Stimulated activated CD4-positive, alpha-beta T cell treated with anti-CD3 and anti-CD28 coated beads, Interleukin-12 subunit alpha, Interleukin-12 subunit beta, amount 100 ng/mL, for 24 hours (primary cell): Measurements from ENCODE around the gene PINK1.

Experiments
- DNase-seq, 2 experiments: peaks; one replicate each; pipeline ENCODE4 v3.0.0-alpha.2; 2020; ENCODE audit warnings: low read depth in 2 of 2

The PINK1 gene

DNA sequence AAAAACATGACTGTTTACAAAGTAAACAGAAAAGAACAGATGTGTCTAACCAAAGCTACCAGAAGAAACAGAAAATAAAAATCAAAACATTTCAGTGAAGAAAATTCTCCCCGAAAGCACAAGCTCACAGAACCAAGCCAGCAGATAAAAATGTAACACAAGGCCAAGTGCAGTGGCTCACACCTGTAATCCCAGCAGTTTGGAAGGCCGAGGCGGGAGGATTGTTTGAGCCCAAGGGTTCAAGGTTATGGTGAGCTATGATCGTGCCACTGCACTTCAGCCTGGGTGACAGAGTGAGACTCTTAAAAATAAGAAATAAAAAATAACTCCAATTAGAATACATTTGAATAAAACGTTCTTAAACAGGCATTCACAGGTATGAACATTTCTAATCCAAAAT, 47.0 kb downstream of the PINK1 start:
- DNase-seq, result no peak

DNA sequence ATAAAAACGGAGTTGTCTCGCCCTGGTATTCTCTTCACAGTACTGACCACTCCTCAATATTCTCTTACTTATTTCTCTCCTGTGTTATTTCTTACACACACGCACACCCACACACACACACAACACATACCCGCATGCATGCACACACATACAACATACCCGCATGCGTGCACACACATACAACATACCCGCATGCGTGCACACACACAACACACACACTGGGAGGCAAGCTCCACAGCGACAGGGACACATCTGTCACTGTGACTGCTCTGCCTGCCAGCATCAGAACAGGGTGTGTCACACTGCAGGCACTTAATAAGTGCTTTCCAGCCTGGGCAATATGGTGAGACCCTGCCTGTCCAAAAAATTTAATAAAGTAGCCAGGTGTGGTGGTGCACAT, 48.7 kb downstream of the PINK1 start:
- no peak for DNase-seq

DNA sequence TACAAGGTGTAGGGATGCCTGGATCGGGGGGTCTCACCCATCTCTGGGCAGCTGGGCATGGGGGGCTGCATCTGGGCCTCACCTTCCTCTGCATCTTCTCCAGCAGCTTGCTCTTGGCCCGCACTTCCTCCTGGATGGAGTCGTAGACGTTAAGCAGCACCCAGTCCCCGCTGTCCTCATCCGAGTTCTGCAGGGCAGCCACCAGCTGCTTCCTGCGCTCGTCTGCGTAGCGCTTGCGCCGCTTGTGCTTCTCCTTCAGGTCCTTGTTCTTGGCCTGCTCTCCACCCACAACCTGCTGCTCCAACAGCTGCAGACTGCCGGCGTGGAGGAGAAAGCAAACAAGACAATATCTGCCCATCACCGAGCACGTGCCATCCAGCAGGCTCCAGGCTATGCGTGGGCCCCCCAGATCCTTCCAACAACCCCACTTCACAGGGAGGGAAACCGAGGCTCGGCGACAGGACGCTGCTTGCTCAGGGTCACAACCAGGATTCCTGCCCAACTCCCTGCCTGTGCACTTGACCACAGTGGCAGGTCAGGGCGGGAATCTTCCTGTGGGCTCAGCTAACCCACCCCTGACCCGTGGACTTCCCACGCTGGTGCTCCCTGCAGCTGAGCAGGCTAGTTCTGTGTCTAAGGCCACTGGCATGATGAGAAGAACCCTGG, 49.4 kb downstream of the PINK1 start:
- DNase-seq, result no peak

DNA sequence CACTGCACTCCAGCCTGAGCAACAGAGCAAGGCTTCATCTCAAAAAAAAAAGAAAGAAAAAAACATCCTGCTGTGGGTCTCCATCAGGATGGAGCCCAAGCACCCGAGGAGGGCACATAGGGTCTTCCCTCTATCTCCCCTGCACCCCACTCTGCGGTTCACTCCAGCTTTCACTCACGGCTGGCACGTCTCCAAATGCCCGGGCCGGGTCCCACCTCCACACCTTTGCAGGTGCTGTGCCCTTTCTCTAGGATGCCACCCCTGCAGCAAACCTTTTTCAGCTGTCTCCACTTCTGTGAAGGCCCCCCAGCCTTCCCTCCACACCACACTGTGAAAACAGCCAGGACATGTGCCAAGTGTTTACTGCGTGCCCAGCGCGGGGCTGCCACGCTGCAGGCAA, 50.4 kb downstream of the PINK1 start:
- DNase-seq, result no peak

DNA sequence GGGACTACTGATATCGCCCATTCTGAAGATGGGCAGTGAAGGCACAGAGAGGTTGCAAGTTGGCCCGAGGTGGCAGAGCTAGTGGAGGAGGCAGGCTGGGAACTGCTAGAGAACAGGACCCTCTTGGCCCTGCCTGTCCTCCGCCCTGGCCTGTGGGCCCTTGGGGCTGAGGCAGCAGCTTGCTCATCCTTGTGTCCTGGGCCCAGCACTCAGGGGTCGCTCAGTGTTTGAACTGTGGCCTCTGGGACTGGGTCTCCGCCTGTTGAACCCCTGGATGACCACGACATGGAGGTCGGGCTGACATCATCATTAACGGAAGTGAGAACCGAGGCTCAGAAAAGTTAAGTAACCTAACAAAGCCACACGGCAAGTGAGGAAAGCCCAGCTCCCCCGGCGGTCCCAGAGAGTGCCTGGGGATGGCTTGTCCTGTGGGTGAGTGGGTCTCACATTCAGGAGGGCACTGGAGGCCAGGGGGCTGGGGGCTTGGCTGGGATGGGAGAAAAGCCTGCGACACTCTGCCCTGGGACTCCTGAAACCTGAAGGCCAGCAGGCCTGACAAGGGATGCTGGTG, 50.9 kb downstream of the PINK1 start:
- DNase-seq, result no peak

DNA sequence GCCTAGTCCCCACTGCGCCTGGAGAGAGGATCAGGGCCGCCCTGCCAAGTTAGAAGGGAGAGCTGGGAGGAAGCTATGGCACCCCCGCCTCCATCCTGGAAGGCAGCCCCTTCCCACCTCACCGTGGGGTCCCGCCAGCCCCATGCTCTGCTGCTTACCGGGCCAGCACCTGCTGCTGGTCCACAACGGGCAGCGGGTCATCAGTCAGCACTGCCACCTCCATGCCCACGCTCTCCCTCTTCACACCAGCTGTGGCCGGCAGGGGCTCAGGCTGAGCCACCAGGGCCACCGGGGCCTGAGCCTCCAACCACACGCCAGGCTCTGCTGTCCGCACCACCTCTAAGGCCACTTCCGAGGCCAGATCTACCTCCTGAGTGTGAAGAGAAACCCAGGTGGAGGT, 51.4 kb downstream of the PINK1 start:
- DNase-seq, result no peak

DNA sequence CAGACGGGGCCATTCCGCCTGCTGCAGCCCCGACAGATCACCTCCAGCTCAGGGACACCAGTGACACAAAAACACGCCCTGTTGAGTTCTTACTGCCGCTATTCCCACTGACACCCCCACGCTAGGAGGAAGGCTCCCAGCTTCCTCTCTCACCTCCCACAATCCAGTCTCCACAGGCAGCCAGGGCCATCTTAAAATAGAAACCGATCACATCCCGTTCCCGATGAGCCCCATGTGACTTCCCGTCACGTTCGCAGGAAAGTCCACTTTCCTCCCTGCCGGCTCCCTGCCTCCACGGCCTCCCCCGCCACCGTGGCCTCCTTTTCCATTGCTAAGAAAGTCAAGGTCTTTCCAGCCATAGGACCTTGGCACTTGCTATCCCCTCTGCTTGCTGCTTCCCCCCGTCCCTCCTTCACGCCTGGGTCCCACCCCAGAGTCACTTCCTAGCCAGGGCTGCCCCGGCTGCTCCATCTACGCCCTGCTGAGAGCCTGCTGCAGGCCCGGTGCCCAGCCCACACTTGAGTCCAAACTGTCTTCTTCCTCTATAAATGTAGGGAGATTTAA, 51.9 kb downstream of the PINK1 start:
- DNase-seq, result no peak

DNA sequence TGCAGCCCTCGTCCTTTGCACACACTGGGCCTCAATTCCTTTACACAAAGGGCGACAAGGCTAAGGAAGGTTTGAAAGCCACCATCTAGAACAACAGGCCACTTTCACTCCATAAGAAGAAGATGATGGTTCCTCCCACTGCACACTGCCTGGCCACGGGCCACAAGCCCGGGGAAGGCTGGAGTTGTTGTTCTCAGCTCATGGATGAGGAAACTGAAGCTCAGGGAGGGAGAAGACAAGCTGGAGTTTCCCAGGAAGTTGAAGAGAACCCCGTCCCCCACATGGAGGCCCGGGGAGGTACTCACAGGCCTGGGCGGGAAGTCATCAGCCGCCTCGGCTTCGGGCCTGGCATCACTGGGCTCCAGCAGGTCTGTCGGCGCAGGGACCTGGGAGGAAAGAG, 52.5 kb downstream of the PINK1 start:
- no peak for DNase-seq

DNA sequence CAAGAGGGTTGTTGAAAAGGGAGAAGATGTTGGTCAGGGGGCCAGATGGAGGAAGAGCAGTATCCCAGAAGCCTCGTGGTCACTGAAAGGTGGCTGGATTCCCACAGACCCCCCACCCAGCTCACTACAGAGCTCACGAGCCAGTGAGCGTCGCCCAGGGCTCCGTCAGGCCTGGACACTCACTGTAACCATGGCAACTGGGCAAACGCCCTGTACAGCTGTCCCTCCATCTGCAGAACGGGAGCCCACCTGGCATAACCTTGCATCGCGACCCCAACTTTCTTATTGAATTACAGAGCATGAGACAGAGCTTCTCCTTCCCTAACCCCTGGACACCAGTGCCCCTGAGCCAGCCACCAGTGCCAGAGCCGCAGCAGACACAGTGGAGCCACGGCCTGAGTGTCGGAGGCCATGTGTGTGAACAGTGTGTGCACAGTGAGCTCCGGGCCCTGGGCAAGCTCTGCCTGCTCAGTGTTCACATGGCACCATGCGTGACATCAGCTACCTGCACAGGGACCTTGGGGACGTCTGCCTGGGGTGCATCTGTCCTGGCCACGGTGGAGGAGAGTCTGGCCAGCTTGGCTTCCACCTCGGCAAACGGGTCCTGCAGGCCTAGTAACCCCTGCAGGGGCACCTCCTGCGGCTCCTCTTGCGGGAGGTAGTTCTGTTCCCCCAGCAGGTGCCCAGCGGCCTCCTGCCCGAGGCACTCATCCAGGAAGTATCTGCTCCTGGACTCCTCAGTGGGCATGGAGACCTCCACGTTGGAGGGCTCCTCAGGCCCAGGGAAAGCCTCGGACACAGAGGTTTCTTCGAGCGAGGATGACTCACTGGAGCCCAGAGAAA, 53.8 kb downstream of the PINK1 start:
- DNase-seq, result no peak

DNA sequence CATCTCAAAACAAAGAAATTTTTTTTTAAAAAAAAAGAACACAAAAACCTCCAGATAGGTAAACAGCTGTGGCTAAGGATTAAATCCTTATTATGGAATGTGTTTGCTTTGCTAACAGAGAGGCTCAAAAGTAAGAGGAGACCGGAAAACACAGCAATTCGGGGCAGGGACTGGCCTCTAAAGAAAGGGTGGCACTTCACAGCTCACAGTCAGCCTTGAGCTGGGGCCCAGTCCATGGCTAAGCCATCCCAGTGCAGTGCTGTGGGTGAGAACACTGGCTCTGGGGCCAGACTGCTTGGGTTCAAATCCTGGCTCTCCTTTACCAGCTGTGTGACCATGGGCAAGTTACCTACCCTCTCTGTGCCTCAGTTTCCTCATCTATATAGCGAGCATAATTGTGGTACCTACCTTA, 56.4 kb downstream of the PINK1 start:
- no peak for DNase-seq

DNA sequence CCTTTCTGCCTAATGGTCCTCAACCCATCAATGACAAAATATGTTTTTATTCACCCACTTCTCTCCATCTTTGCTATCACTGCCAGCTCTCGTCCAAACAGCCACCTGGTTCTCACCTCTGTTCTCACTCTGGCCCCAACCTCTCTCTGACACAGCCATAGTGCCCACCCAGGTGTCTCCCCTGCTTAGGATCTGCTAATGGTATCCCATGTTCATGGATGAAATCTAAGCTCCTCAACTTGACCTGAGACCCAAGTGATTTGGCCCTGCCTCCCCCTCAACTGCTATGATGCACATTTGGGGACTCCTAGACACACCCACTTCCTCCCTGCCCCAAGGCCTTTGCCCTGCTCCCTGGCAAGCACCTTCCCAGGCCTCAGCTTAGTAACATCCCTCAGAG, 58.6 kb downstream of the PINK1 start:
- DNase-seq, result no peak

DNA sequence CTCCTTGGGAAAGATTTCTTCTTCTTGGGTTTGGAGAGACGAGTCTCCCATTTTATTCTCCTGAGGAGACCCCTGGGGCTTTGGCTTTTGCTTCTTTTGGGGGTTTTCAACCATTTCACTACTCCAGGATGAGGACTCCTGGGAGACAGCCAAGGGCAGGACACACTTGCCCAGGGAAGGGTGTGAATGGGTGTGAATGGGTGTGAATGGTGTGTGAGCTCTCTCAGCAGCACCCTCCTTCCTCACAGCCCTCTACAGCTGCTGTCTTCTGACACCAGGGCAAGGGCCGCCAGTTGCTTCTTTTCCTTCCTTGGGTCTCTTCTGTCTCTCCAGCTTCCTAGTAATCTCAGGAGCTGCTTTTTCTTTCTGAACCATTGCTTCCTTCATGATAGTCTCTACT, 60.4 kb downstream of the PINK1 start:
- no peak for DNase-seq

DNA sequence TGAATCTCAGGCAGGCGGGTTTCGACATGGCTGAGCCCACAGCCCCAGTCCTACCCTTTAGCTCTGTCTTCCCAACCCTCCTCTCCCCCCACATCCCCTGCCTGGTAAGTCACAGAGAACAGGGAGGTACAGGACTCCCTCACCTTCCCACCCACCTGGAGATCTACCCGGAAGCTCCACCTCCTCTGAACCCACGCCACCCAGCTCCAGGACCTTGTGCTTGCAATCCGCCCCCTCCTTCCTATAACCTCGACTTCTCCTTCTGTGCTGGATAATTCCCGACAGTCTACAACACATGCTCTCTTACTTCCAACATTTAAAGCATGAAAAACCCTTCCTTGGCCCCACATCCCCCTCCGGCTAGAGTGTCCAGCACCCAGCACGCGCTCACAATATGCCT, 62.3 kb downstream of the PINK1 start:
- DNase-seq, result no peak

DNA sequence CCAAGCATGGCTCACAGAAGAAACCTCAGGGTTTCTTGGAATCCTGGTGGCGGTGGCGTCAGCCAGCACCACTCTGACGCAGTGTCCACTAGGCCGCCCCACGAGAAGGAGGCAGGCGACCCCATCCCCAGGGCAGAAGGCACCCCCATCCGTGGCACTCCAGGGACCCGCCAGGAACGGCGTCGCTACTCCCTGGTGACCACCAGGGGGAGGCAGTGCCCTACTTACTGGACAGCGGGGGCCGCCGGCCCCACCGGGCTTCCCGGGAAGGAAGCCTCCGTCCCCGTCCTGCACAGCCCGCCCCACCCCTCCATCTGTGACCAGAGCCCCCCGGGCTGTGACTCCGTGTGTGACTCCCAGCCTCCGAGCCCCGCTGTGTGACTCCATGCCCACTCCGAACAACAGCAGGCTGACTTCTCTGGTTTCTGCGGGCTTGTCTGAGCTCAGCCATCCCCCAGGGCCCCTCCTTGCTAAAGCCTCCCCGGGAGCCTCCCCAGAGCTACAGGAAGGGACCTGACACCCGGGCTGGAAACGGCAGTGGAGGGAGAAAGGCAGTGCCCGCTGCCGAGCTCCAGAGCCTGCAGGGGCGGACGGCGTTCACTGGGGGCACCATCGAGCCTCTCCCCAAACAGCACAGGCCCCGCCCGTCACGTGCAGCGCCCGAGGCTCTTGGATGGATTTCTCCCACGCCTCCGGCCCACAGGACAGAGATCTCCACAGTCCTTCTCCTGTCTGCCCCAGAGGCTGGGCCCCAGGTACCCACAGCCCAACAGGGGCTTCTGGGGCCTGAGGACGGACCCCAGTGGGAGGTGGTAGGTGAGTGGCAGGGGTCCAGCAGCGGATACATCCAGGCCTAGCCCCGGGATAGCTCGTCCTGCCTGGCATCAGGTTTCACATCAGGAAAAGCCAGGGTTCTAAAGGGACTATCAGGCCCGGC, 63.4 kb downstream of the PINK1 start:
- peak; percentile 52 to 67 for DNase-seq

DNA sequence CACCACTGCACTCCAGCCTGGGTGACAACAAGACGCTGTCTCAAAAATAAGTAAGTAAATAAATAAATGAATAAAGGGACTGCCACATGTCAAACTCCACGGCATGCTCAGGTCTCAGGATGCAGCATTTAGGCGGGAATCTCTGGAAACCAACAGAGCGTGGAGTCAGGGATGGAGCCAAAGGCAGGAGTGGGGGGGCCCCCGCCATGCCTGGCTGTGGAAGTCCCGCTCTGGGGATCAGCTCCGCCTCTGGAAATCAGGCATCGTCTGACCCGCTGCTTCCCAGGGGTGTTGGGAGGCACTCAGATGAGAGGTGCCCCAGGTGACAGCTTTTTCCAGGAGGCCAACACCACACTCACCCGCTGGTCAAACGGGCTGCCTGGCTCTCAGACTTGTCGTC, 64.3 kb downstream of the PINK1 start:
- DNase-seq, result no peak

DNA sequence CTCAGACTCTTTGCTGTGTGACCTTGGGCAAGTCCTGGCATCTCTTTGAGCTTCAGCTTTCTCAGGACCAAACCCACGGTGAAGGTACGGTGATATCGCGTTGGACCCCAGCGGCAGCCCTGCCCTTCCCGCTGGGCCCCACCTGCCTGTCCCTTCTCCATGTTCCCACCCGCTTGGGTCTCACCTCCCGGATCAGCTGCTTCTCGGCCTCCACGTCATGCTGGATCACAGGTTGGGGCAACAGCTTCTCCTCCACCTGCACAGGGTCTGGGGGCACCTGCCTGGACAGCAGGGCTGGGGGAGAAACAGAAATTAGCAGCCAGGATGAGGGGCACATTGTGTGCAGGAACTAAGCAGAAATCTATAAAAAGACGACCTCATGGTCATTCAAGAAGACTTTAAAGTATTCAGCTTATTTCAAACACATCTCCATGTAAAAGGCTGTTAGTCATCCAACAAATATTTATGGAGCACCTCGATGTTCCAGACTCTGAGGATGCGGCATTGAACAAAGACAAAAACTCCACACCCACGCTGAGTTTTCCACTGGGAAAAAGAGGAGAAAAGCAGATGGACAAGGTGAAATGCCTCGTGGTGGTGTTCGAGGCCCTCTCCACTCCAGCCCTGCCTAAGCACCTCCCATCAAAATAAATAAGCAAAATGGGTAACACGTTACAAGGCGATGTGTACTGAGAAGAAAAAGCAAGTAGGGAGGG, 65.1 kb downstream of the PINK1 start:
- DNase-seq, result no peak

DNA sequence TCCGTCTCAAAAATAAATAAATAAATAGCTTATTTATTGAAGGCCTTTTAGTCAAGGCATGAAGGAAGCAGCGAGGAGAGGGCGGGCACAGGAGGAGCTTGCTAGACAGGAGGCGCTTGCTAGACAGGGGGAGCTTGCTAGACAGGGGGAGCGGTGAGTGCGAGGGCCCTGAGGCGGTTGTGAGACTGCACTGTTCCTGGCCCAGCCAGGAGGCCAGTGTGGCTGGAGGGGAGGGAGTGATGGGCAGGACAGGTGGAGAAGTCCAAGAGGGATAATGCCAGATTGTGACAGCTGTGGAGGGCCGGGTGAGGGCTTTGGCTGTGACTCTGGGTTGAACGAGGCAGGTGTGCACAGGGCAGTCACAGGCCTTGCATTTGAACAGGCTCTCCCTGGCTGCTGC, 66.3 kb downstream of the PINK1 start:
- no peak for DNase-seq

DNA sequence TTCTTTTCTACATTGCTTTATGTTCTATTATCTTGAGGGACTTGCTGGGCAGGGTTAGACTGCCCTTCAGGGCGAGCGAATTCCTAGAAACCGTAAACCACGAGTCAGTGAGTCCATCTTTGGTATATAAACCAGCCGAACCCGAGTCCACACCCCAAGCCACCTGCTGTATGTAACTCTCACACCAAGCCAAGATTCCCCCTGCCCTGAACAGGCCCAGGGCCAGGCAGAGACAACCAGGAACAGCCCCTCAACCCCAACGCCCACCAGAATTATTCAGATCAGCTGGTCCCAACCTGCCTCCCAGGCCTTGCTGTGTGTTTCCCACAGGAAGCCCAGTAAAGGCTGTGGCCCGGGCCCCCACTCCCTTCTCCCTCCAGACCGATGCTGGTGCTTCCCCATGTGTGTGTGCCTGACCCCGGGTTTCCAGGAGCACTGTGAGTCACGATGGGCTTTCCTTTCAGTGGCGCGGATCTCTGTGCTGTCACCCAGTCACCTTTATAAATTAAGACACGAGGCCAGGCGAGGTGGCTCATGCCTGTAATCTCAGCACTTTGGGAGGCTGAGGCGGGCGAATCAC, 67.5 kb downstream of the PINK1 start:
- no peak for DNase-seq
